ELR (cell line): ENCODE data around the gene CCL4L2.
"Not testable (repeated sequence)": the region's sequence is repeated elsewhere in the genome, so short reads cannot be mapped to it uniquely, and the experiment has no call there.

Experiments
- DNase-seq: peaks from one replicate; pipeline ENCODE4 v3.0.0-alpha.2; 2015; ENCODE audit warnings: low read depth

CCL4L2 gene

DNA sequence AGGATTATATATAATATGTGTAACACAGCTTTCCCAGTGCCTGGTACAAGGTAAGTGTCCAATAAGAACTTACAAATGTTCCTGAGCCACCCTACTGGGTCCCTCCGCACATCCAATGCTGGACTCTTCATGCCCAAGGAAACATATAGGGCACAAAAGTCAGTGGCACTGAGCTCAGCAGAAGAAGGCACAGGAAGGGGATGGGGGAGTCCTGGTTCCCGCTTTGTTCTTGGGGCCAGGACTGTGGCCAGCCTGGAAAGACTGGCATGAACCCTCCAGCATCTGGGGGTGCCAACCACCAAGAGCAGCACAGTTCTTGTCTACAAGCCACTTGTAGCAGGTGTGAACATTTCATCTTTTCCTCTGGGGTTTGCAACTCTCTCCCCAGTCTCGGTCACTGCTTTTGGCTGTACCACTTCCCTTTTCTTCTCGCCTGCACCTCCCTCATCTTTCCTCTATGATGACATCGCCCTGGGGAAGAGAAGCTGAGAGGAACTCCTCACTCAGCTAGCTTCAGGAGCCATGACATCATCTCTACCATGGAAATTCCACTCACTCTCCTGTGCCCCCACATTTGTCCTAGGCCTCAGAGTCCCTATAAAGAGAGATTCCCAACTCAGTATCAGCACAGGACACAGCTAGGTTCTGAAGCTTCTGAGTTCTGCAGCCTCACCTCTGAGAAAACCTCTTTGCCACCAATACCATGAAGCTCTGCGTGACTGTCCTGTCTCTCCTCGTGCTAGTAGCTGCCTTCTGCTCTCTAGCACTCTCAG, at the start of gene CCL4L2:
Gene CCL4L2 (plus strand): TSS at position 625 of the 773 bp plus-strand sequence.
- DNase-seq: not testable (repeated sequence)

DNA sequence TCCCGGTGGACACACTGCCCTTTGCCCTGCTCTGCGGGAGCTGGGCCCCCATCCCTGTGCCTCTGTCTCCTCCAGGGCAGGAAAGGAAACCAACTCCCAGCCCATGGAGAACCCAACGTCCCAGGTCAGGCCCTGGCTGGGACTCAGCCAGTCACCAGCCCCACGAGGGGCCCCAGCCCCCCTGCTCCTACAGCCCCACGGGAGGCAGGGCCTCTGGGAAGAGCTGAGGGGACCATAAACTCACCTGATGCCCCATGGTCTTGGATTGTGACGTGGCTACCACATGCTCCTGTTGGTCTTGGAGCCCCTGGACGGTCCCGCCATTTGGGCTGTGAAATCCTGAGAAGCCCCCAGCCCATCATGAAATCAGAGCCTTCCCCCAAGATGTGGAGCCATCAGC, 42.0 kb upstream of the CCL4L2 start:
- not testable (repeated sequence) for DNase-seq

DNA sequence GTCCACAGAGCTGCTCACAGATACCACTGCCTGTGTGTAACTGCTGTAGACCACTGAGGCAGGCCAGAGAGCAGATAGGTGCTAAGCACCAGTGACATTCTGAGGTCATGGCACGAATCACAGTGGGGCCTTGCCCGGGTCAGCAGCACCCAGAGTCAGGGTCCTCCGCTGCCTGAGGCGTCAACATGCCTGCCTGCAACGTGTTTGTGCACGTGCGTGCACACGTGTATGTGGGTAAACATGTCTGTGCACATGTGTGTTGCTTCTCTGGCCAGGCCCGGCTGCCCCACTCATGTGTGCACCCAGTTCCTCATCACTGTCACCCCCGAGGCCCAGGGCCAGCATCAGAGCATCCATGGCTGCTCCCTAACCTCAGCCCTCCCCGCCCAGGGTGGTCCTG, 34.3 kb upstream of the CCL4L2 start, which contains the start of gene TBC1D3B:
Gene TBC1D3B (minus strand): TSS at position 101 of the 400 bp plus-strand sequence. CDS start 1,586 bp downstream, outside the sequence.
- not testable (repeated sequence) for DNase-seq

DNA sequence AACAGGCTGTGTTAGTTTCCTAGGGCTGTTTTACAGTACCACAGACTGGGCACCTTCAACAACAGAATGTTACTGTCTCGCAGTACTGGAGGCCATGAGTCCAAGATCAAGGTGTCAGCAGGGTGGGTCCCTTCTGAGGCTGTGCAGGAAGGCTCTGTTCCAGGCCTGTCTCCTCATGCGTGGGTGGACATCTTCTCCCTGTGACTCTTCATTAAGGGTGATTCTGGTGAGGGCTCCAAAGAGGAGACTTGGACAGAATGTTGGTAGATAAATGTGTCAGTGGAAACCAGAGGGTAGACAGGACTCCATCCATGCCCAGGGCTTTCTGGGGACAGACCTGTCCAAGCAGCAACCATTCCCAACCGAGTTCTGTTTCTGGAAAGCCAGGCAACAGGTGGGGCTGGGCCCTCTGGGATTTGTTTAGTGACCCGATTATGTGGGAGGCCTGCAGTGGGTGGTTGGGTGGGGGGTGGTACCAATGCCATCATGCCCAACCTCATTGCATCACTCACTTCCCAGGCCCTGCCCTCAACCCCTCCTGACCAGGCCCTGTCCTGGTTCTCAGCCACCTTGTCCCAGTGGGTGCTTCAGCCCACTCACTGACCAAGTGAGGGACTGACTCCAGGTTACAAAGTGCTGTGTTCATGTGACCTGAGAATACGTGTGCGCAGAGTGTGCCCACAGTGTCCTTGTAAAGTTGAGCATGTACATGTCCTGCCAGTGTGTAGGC, 29.3 kb upstream of the CCL4L2 start:
- not testable (repeated sequence) for DNase-seq

DNA sequence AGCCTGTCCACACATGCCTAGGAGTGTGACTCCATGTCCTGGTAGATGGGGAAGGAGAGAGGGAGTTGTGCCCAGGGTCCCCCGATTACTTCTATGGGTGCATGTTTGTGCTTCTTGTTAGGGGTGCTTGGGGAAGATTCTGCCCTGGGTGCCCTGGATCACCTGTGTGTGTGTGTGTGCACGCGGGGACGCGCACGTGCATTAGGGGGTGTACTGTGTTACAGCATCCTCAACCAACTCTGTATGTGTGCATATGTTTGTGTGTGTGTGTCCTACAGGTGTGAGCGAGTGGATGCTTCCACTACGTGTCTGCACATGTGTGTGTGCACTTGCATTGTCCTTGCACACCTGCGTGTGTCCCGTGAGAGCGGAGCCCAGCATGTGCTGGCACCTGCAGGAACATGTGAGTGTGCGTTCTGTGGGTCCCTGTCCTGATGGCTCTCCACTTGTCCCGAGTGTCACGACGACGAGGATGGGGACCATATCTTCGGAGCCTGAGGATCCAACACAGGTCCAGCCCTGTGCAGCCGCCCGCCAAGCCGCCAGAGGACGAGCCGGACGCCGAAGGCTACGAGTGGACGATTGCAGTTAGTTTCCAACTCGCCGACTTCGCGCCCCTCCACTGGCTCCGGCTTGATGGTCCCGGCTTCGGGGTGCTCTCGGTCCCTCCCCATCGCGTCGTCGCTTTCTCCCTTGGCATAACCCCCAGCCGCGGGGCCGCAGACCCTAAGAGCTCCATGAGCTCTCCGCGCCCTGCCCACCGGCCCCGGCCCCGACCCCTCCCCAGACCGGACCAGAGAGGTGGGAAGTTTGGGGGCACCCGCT, 28.5 kb upstream of the CCL4L2 start:
- DNase-seq: no peak

DNA sequence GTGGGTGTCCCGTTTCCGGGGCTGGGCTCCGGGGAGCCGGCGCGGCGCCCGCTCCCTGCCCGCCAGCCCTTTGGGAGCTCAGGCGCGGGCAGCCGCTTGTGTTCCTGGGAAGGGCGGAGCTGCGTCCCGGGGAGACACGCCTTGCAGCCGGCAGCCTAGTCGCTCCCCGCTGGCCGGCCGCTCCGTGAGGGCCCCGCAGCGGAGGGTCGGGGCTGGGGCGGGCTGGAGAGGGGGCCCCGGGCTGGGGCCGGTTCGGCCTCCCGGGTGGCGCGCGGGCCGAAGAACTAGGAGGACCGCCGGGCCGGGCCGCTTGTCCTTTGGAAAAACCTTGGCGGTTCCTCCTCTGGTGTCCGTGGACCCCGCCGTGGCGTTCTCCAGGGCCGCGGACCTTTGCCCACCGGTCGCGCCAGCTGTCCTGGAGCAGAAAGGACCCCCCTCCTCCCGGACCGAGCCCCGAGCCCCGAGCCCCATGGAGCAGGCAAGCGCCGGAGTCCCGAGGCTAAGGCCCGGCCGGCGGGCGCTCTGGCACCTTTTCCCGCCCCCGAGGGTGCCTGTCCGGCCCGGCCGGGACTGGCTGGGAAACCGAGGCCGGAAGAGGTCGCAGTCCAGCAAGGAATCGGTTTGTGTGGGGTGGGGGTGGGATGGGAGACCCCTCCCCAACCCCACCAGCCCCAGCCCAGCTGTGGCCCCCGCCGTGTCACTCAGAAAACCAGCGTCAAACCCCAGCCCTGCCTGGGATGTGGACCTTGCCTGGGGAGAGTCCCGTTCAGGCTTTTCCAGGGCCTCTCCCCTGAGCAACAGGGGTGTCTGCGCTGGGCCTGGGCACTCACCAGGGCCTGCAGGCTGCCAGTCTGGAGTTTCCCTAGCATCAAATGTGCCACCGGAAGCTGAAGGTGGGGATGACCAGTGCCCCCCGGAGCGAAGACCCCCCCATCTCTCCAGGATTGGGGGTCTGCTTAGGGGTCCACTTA, 27.6 kb upstream of the CCL4L2 start:
- DNase-seq: peak; percentile 61

DNA sequence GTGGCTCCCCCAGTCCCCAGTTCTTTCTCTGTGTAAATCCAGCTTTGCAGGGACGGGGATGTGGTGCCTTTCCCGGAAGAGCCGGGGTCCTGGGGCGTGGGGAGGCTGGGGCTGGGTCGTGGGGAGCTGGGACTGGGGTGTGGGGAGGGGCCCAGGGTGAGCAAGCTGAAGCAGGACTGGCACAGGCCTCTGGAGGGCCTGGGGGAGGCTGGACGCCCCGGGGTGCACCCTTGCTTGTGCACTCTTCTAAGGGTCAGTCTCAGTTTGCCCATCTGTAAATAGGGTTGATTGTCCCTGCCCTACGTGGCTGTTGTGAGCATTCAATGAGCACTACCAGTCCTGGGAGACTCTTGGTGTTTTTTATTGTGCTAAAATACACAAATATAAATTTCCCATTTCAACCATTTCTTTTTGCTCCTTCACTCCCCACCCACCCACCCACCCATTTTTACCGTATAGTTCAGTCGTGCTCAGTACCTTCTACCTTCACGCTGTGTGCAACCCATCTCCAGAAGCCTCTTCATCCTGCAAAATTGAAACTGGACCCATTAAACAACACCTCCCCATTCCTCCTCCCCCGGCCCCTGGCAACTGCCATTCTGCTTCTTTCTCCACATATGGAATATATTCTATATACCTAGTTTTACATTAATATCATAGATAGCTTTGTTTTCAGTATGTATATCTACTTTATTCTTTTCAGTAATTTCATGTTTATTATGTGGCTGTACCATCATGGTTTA, 26.7 kb upstream of the CCL4L2 start:
- DNase-seq: no peak

DNA sequence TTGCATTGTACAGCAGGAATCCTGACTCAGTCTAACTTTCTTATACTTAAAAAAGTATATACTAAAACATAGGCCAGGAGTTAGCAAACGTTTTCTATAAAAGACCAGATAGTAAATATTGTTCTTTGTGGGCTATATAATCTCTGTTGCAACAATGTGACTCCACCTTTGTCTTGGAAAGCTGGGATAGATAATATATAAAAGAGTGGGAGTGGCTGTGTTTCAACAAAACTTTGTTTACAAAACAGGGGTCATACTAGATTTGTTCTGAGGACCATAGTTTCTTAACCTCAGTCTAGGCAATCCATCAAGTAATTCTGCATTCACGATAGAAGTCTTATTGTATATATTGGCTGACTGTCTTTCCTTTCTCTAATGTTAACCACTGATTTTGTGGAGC, 25.4 kb upstream of the CCL4L2 start:
- no peak for DNase-seq

DNA sequence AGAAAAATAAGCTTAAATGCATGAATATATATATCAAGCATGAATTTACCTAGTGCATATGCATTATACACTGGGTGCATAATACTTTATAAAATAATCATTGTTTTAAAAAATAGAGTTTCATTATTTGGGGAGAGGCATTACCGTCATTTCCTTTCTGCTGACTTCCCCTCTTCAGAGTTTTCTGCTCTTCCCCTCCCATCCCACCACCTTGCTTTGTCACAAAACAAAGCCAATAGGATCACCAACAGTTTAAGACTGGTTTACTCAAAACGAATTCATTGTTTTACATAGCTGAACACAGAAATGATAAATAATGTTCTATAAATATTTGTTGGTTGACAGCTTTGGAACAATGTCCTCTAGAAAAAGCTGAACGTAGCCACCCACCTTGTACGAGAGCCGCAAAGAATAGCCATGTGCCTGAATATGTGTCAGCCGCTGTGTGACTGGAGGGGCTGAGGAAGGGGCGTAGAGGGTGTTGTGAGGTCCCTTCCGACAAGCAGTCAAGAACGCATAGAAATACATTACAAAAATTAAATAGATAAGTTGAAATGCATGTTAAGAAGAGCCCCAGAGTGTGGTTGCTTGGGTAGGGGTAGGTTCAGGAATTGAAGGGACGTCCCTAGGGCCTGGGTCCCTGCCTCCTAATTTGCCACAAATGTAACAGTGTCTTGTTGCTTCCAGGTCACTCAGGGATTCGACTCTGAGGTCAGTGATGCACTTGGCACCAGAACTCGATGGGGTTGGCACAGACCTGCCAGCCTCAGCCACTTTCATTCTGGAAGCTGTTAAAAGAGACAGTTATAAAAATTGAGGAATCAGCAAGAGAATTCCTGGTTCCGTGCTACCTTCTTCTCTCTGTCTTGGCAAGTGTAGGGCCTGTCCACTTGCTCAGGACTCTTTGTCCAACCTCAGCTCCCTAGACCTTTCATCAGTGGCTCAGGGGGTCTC, 23.8 kb upstream of the CCL4L2 start:
- not testable (repeated sequence) for DNase-seq

DNA sequence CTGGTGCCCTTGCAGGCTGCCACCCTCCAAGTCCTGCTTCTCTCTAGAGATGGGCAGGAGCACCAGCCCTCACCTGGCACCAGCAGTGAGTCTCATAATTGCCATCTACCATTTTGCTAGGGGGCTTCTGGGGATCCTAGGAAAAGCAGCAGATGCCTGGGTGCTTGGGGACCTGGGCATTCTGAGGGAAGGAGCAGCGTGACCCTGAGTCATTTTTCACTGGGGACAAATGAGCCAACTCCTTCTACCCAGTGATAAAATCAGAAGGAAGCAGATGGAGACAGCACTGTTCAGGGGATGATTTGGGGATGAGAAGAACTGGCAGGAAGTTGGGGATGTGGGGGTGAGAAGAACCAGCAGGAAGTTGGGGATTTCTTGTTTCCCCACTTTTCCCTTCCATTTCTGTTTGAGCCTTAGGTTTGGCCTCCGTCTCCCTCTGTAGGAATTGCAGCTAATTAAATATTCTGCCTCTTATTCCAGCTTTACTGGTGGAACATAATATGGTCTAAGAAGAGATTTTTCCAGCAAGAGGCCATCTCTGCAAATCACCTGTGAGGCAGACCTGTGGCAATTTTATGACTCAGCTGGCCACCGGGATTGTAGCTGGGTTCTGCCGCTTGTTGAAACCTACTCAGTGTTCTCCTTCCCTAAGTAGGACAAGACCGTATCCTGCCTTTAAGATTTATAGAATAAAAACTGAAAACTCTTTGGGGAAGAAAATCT, 22.8 kb upstream of the CCL4L2 start:
- DNase-seq: not testable (repeated sequence)

DNA sequence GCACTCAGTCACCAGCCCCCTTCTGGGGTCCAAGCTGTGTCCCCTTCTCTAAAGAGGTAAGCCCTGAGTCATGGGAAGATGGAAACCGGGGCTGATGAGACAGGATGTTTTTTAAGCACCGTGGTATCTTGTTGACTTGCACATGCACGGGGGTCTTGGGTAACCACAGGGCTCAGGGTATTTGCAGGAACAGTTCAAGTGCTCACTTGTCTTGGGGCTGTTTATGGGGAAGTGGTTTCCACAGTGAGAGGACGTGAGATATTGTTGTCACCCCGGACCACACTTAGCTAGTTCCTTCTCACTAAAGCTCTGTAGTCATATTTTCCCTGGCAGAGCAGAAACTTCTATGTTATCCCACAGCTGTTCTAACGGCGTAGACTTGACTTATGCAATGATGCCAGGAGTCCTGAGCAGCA, 22.0 kb upstream of the CCL4L2 start:
- no peak for DNase-seq

DNA sequence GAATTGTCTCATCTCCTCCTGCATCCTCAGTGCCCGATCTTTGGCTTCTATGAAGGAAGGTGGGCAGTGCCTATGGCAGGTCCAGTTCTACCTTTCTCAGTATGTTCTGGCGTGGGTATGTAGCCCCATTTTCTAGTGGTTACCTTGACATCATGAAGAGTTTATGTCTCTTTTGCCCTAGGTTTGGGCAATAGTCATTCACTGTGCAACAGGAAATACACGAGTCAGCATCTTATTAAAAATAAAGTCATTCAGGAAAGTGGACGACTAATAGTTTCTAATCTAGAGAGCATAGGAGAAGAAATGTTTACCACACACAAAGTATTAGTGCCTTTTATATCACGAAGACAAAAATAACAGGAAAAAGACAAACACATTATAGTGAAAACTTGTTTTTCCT, 20.9 kb upstream of the CCL4L2 start:
- not testable (repeated sequence) for DNase-seq

DNA sequence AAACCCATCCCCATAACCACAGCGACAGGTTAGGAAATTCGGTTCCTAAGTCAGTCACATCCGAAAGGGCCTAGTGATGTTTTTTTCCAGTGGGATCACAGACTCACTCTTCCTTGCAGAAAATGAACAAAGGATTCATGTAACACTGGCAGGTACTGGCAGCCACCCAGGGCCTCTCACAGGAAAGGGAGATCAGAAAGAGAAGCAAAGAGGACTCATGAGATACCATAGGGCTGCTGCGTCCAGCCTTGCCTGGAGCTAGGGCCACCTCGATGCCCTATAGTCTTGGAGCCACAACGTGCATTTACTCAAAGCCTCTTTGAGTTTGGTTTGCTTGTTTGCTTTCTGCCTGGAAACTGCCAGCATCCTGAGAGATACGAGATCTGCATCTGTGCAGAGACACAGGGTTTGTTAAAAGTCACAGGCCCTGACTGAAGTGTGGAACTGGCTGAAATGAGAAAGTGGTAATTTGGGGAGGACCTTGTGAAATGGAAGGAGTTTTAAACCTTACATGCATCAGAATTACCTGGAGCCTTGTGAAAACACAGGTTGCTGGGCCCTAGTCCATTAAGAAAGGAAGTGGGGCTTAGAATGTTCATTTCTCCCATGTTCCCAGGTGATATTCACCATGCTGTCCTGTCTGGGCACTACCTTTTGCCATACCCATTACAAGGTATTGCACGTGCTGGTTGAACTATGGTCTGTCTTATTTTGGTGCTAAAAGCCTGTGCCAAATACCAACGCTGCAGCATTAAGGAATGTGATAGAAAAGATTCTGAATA, 20.1 kb upstream of the CCL4L2 start:
- DNase-seq: not testable (repeated sequence)

DNA sequence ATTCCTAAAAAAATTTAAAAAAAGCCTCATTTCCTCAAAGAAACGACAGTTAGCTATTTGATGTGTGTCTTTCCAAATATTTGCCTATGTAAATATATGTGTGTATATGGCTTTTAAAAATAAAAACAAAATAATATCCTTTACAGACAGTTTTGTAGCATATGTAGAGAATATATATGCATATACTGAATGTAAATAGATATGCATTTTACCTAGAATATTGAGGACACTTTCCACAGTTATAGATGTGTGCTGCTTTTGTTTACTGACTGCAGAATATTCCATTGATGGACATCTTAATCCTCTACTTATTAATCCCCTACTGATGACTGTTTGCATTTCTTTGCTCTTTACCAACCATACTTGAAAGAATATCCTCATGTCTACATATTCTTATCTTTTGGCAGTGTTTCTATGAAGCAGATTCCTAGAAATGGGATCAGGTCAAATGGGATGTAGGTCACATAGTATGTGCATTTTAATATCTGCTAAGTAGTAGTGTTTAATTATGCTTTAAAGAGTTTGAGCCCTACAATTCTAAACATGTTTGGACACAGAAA, 17.6 kb upstream of the CCL4L2 start:
- DNase-seq: no peak

DNA sequence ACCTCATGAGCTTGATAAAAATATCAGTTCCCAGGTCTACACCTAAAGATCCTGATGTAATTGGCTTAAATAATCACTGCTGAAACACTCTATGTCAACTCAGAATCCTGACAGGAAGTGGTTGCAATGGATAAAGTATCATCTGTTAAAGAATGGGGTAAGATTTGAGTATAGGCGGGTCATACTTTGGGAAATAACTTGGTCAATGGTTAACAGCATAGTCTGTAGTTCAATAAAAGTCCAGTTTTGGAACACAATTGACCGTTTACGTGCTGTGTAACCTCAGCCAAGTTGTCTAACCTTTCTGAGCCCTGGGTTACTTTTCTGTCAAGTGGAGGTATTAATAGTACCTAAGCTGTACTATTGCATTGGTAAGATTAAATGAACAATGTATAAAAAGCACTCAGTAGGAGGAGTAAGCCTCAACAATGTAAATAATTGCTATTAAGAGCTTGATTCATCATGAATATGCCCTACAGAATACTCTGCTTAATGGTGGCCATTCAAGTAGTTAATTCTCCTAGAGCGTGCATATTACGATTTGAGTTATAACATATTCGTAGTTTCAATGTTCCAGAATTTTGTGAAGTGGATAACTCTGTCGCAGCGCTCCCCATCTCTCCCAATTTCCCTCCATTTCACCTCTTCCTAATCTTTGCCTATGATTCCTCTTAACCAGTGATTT, 16.6 kb upstream of the CCL4L2 start:
- DNase-seq: not testable (repeated sequence)

DNA sequence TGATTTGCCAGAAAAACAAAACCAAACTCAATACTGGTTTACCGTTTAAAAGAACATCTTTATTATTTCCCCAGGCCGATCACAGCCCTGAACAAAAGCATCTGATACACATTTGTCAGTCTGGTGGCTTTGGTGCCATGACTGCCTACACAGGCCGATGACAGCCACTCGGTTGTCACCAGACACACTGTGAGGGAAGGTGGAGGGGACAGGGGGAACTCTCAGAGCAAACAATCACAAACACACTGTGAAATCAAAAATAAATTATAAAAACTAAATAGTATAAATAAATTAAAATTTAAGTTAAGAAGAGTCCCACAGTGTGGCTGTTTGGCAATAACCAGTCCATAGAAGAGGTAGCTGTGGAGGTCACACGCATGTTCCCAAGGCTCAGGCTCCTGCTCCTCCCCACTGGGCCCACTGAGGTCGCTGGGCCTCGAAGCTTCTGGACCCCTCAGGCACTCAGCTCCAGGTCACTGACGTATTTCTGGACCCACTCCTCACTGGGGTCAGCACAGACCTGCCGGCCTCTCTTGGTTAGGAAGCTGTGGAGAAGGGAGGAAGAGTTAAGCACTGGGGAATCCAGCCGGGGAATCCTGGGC, 15.9 kb upstream of the CCL4L2 start:
- DNase-seq: not testable (repeated sequence)
